GM19397 (cell line): ENCODE data around the gene OSER1.

Experiments used
- ATAC-seq: cut with Tn5 transposase; IDR thresholded peaks from one replicate; pipeline ENCODE4 v1.9.1; 2021; ENCODE audit warnings: mild to moderate bottlenecking, moderate library complexity; ENCODE audit not compliant: unreplicated experiment

The OSER1 gene

DNA sequence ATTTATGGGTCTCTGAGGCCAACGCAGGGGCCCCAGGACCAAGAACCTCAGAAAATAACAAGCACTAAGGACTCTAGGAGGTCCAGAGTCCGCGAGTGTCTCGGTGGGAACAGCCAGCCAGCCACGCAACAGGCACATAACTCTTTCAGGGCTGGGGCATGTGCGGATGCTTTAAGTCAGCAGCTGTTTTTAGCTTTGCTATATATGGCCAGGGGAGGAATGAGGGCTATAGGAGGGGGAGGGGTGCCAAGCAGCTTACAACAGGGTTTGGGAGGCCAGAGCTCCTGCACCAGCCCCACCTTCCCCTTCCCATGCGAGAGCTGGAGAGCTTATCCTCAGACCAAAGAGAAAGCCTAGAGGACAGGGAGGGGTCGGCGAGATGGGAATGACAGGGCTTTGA lies 29.8 kb downstream of the OSER1 start:
- no peak for ATAC-seq

DNA sequence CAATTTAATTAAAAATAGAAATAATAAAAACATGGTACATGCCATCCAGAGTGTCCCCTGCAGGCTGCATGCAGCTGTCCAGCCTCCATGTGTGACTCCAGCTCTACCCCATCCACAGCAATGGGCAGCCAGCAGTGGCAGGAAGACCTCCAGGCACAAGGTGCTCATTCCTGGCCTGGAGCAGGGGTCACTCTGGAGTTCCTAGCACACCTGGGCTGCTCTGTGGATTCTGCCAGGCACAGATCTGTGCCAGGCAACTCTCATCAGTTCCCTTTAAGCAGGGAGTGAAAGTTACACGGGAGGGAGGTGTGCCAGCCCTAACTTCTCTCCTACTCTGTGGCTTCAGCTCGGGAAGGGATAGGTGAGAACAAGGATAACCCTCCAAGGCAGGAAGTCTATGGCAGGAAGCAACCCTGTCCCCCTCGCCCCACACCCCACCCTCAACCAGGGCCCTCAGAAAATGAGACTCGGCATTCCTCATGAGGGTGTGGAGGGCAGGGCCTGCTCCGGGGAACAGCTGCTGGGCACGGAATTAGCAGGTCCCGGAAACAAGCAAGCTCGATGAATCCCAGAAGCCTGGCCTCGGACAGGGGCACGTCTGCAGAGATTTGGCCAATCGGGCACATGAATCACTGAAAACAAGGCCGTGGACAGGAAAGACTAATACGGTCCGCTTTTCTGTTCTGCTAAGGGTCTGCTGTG lies 33.6 kb downstream of the OSER1 start:
- no peak for ATAC-seq

DNA sequence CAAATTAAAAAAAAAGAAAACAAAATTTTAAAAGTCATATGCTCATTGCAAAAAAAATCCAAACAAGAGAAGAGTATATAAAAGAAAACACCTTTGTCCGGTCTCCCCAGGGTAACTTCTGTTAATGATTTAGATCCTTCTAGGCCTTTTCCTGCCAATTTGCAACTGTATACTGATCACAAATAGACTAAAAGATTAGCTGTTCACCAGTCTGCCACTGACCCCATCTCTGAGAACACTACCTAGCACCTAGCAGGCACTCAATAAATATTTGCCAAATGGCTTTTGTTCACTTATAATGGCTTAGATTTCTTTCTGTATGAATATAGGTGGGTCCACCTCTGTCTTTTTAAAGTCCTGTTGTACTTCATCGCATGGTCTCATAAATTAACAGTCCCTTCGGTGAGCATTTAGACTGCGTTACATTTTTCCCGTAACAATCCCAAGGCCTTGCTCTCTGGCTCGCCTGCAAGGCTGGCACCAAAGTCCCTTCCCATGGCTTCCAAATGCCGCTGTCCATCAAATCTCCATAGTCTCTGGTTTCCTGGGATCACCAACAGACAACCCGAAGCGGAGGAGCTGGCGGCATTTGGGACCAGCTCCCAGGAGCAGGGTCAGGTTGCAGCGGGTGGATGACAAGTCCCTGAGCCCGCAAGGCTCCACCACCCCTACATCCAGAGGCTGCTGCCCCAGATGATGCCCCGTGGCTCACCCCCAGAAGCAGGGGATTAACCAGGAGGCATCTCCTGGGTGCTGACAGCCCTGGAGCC lies 35.4 kb downstream of the OSER1 start:
- no peak for ATAC-seq

DNA sequence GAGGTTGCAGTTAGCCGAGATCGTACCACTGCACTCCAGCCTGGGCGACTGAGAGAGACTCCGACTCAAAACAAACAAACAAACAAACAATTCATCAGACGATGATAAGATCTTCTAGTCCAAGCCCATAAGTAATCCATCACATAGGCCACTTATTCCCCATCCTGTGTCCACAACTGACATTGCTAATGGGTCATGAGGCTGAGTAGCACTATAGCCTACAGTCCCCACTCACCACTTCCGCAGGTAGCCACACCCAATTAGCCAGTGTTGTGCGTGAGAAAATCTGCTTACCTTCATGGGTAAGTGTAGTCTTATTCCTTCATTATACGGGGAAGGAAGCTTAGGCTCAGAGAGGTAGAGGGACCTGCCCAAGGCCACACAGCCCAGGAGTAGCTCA lies 36.7 kb downstream of the OSER1 start:
- no peak for ATAC-seq

DNA sequence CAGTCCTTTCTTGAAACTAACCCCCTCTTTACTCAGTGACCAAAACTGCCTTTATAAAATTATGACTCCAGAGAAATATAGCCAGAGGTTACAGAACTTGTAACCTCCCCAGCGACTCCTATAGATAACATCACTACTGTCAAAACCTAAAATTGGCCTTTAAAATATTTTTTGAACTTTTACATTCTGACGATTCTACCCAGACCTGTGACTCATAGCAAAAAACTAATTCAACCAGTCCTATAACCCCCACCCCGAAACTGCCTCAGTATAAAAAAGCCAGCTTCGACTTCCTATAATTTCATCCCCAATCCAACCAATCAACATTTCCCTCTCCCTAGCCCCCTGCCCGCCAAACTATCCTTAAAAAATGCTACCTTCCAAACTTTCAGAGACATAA lies 37.5 kb downstream of the OSER1 start:
- no peak for ATAC-seq

DNA sequence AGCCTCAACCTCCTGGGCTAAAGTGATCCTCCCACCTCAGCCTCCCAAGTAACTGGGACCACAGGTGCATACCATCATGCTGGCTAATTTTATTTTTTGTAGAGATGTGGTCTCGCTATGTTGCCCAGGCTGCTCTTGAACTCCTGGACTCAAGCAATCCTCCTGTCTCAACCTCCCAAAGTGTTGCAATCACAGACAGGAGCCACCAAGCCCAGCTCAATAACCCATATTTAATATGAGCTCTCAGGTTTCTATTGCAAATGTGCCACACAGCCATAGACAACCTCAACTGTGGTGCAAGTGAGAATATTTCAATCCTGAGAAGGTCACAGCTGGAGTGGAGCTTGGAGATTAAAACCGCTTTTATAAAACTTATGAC lies 38.0 kb downstream of the OSER1 start:
- no peak for ATAC-seq

DNA sequence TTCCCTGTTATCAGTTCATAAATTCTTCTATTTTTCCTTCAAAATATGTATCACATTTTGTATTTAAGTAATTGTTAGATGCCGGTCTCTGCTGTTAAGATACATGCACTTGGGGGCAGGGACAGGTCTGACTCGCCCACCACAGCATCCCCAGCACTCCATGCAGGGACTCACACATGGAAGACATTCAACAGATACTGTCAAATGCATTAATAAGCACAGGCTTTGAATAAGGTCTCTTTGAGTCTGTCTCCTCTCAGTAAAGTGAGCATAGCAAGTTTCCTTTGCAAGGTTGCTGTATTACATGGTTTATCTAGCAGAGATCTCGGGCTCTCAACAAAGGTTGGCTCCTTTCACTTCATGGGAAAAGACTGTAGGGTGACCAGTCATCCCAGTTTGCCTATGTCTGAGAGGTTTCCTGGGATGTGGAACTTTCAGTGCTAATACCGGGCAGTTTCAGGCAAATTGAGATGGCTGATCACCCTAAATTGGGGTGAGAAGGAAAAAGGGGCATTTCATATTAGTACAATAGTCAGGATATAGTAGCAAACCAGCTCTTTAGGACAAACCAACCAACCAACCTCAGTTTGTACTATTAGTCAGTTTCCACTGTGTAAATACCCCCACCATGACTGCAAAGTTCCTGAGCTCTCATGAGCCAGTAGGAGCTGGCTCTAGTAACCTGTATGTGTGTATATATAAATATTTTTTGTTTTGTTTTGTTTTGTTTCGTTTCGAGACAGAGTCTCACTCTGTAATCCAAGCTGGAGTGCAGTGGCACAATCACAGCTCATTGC lies 38.6 kb downstream of the OSER1 start:
- ATAC-seq, result no peak

DNA sequence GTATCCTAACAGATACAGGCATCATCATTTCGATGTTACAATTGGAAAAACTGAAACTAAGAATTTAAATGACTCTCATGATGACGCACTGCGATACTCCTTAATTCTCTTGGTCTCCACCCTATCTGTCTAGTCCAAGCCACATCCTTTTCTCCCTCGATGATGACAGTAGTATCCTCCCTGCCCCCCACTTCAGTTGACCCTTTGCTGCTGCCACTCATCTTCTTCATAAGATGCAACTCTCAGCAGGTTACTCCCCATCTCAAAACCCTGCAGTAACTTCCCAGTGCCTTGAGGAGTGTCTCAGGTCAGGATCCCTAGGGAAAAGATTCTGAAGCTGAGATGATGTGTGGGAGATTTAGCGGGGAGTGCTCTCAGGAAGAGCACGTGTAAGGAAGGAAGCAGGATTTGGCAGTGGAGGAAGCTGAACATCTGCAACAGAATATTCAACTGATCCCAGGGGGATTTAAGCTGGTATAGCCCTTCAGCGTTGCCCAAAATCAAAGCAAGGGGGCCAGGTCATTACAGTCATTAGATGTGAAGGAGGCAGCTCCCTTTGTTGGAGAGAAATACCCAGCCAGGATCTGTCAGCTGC lies 39.7 kb downstream of the OSER1 start:
- ATAC-seq, result no peak

DNA sequence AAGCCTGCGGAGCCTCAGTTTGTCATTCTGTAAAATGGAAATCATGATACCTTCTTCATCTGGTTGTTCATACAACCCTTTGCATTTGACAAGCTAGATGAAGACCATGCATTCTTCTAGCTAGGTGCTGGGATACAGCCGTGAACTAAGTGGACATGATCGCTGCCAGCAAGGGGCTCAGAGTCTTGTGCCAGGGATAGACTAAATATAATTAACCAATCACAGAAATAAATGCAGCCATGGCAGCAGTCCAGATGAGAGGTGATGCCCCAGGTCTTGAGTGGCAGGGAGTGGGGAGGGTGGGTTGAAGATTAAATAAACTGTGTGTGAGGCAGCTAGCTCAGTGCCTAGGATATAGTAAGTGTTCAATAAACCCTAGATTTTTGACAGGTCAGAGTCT lies 42.8 kb downstream of the OSER1 start:
- ATAC-seq, result no peak

DNA sequence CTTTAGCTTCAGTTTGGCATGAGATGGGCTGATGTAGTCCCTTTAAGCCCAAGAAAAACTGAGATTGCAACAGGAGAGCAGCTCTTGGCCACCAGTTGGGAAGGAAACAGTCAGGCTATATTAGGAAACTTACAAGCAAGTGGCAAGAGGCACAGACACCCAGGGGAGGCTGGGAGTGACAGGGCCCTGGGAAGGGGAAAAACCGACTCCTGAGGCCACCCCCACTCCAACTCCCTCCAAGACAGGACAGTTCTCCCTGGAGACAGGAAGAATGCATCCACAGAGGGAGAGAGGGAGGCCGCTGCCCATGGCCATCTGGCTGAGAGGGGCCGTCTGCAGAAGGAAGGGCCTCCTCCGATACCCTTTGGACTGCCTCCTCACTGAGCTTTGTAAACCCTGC lies 44.1 kb downstream of the OSER1 start:
- no peak for ATAC-seq

DNA sequence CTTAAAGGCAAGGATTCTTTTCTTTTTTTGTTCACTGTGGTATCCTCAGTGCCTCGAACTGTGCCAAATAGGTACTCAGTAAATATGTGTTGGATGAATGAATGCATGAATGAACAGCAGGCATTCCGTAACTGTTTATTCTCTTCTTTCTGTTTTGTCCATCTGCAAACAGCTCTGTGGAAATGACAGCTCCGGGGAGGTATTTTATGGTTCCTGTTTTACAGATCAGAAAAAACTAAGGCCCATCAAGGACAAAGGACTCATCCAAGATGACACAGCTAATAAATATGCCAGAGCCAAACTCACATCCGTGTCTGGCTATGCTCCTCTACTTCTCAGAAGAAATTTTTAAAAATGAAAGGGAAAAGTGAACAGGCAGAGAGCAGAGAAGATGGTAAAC lies 44.6 kb downstream of the OSER1 start:
- no peak for ATAC-seq

DNA sequence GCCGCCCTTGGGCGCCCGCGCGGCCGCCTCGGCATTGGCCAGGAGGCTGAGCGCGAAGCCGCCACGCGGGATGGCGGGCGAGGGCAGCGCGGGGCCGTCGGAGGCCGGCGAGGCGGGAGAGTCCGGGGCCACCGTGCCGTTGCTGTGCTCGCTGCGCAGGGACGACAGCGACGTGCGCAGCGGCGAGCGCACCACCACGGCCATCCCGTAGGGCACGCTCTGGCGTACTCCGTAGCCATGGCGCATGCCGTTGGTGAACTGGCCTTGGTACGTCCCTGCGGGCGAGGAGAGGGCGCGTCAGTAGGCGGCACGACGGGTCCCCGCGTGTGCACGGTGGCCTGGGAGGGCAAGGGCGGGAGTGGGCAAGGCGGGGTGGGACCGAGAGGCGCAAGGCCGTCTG lies 50.4 kb downstream of the OSER1 start:
- ATAC-seq, result no peak

DNA sequence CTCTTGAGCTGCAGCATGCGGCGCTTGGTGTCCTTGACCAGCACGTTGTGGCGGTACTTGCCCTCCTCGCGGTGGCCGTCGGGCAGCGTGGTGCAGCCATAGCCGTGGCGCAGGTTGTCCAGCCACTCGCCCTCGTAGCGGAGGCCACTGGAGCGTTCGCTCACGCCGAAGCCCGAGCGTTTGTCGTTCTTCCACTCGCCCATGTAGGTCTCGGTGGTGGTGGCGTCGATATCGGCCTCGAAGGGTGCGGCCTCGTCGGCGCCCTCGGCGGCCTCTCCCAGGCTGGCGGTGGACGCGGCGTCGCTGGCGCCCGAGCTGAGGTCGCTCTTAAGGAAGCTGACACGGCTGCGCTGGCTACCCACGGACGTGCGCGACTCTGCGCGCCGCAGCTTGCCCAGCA lies 50.9 kb downstream of the OSER1 start:
- ATAC-seq, result no peak

DNA sequence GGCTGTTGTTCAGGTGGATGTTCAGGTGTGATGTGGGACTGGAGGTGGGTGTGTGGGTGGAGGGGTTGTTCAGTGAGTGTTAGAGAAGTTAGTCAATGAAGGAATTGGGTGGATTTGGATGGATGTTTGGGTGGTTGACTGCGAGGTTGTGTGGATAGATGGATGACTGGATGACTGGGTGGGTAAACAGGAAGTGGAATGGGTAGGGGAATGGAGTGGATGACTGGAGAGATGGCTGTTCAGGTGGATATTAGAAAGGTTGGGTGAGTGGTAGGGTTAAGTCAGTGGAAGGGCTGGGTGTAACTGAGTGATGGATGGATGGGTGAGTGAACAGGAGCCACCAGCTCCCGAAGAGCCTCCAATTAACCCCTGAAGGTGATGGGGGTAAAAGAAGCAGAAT lies 51.4 kb downstream of the OSER1 start:
- ATAC-seq, result no peak

DNA sequence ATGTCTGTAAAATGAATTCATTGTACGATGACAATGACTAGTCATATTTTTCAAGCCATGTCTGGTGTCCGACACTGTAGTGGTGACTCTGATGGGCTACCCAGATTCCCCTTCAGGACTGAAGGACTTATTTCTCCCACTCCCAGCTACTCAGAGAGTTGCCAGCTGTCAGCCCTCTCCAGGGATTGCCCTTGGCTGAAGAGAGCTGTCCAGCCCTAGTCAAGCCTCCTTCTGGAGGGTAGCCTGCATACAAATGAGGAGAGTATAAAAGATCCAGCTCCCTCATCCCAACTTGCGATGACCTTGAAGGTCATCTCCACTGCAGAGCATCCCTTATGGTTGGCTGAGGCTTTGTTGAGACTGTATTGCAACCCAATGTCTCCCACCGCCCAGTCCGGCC lies 53.5 kb downstream of the OSER1 start:
- no peak for ATAC-seq

DNA sequence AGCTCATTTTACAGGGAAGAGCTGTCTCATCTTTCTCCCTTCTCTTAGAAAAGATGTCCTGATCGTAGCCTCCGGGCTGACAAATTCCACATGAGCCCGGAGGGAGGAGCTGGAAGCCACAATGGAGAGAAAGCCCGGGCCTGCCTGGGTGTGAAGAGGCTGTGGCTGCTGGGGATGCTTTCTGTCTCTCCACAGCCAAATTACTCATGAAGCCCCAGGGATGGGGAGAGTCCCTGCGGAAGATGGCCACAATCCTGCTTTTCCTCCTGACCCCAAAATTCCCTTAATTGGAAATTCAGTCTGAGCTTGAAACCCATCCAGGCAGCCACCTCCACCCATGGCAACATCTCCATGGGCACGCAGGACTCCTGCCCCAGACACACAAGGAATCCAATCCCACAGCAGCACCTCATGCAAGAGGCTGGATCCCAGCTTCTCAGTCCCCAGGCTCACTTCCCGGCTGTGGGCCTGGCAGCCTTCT lies 56.0 kb downstream of the OSER1 start:
- ATAC-seq, result no peak

DNA sequence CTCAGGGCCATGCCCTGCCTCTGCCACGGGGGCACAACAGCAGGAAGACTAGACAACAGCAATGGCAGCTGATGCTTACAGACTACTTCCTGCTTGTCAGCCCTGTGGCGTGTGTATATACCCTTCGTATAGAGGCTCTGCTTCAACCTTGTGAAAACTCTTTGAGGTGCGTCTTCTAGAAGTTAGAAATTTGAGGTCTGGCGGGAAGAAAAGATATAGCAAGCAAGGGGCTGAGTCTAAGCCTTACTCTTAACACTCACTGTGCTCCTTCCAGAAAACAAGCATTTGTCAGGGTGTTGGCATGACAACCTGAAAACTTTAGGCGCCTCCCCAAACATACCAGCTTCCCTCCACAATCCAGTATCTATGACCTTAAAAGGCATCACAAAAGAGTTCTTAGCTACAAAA lies 56.9 kb downstream of the OSER1 start:
- ATAC-seq, result no peak

DNA sequence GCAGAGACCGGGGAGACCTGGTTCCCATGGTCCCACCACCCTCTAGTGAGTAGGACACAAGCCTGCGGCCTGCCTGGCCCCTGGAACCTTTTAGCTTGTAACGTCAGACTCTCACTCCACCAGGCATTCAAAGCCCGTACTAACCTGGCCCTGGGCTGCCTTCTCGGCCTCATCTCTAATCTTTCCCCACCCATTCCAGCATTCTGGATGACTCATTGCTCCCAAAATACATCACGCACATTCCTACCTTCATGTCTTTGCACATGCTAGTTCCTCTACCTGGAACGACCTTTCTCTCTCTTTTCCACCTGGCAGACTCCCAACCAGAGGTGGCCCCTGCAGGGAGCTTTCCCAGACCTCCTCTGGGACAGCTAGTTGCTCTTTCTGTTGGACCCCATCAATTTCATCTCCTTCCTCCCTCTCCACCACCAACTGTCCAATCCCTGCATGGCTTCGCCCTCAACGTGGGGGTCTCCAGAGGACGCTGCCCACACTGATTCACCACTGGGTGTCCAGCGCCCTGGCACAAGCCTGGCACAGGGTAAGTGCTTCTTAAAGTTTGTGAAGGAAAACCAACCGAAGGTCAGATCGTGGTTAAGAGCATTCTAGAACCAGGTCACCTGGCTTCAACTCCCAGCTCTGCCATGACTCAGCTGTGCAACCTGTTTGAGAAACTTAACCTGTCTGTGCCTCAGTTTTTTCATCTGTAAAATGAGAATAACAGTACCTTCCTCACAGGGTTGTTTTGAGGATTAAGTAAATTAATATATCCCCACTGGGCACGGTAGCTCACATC lies 58.8 kb downstream of the OSER1 start:
- no peak for ATAC-seq

DNA sequence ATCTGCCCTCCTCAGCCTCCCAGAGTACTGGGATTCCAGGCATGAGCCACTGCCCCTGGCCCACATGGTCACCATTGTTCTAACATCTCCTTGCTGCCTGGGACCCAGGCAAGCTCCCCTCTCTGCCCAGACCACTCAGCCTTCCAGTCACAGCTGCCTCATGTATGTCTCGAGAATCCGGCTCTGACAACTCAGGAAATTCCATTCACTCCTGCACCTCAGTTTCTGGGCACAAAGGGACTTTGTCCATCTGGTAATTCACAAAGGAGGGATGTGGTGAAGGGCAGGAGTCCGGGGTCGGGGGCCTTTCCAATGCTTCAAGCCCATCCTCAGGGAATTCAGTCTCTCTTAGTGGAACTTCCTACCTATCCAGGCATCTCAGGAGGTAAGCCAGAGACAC lies 64.3 kb downstream of the OSER1 start:
- no peak for ATAC-seq
